Measurements from ENCODE around the gene SLC1A1.

The SLC1A1 gene

GRCh38 chr9:4563105-4563504 is 72.8 kb downstream of the SLC1A1 start:
- no peaks in the 10 kb centered on the region for H3K36me3 ChIP-seq (replicated peaks)
- no peaks in the 10 kb centered on the region for H3K9me3 ChIP-seq
- H3K4me3 ChIP-seq, result no peak overlapping the region
- H3K27me3 ChIP-seq (ENCODE audit: low read depth), result no peaks in the 10 kb centered on the region
- in situ Hi-C loops (cut with MboI; ENCODE audit: low sequenced_read_pairs), result no loop called here
- DNase-seq (ENCODE audit: low spot score in 2 of 2), result no peak
- no peaks in the 10 kb centered on the region for H3K4me1 ChIP-seq

- in situ Hi-C loops (cut with MboI; ENCODE audit: low sequenced_read_pairs), result no loop called here
- Histone ChIP-seq H3K4me3 (no peak overlapping the region), H3K27me3 (ENCODE audit: low read depth) (no peaks in the 10 kb centered on the region), H3K4me1 (no peaks in the 10 kb centered on the region), H3K36me3 (replicated peaks) (no peaks in the 10 kb centered on the region), H3K9me3 (no peaks in the 10 kb centered on the region)
- no peak for DNase-seq (ENCODE audit: low spot score in 2 of 2)
These were observed 76.5 kb downstream of the SLC1A1 start for GRCh38 chr9:4566806-4567205.

GRCh38 chr9:4567601-4568000 is 77.3 kb downstream of the SLC1A1 start:
- Histone ChIP-seq H3K9me3 (no peaks in the 10 kb centered on the region), H3K27me3 (ENCODE audit: low read depth) (no peaks in the 10 kb centered on the region), H3K4me3 (no peak overlapping the region), H3K4me1 (no peaks in the 10 kb centered on the region), H3K36me3 (replicated peaks) (no peaks in the 10 kb centered on the region)
- no peak for DNase-seq (ENCODE audit: low spot score in 2 of 2)
- in situ Hi-C loops (cut with MboI; ENCODE audit: low sequenced_read_pairs), result no loop called here

GRCh38 chr9:4569101-4569500 is 78.8 kb downstream of the SLC1A1 start:
- H3K4me3 ChIP-seq, result no peak overlapping the region
- H3K36me3 ChIP-seq (replicated peaks), result no peaks in the 10 kb centered on the region
- no peaks in the 10 kb centered on the region for H3K9me3 ChIP-seq
- DNase-seq (ENCODE audit: low spot score in 2 of 2), result no peak
- H3K4me1 ChIP-seq, result no peaks in the 10 kb centered on the region
- in situ Hi-C loops (cut with MboI; ENCODE audit: low sequenced_read_pairs), result no loop called here
- no peaks in the 10 kb centered on the region for H3K27me3 ChIP-seq (ENCODE audit: low read depth)

GRCh38 chr9:4572184-4572826 is 82.0 kb downstream of the SLC1A1 start:
- Histone ChIP-seq H3K9me3 (no peaks in the 10 kb centered on the region), H3K27me3 (ENCODE audit: low read depth) (no peaks in the 10 kb centered on the region), H3K4me1 (no peaks in the 10 kb centered on the region), H3K4me3 (no peak overlapping the region), H3K36me3 (replicated peaks) (no peaks in the 10 kb centered on the region)
- DNase-seq (ENCODE audit: low spot score in 2 of 2), result no peak
- in situ Hi-C loops (cut with MboI; ENCODE audit: low sequenced_read_pairs), result no loop called here

- no peaks in the 10 kb centered on the region for H3K36me3 ChIP-seq (replicated peaks)
- H3K9me3 ChIP-seq, result no peaks in the 10 kb centered on the region
- no peaks in the 10 kb centered on the region for H3K27me3 ChIP-seq (ENCODE audit: low read depth)
- no peak overlapping the region for H3K4me3 ChIP-seq
- H3K4me1 ChIP-seq, result no peaks in the 10 kb centered on the region
- in situ Hi-C loops (cut with MboI; ENCODE audit: low sequenced_read_pairs), result no loop called here
- DNase-seq (ENCODE audit: low spot score in 2 of 2), result no peak
These were observed 82.9 kb downstream of the SLC1A1 start for GRCh38 chr9:4573176-4573575.

- Histone ChIP-seq H3K9me3 (no peaks in the 10 kb centered on the region), H3K4me1 (no peaks in the 10 kb centered on the region), H3K27me3 (ENCODE audit: low read depth) (no peaks in the 10 kb centered on the region), H3K4me3 (no peak overlapping the region), H3K36me3 (replicated peaks) (no peaks in the 10 kb centered on the region)
- DNase-seq (ENCODE audit: low spot score in 2 of 2), result no peak
- in situ Hi-C loops (cut with MboI; ENCODE audit: low sequenced_read_pairs), result no loop called here
These were observed 83.5 kb downstream of the SLC1A1 start for GRCh38 chr9:4573634-4574389.

GRCh38 chr9:4574657-4575243 is 84.5 kb downstream of the SLC1A1 start:
- Histone ChIP-seq H3K27me3 (ENCODE audit: low read depth) (no peaks in the 10 kb centered on the region), H3K9me3 (no peaks in the 10 kb centered on the region), H3K4me1 (no peaks in the 10 kb centered on the region), H3K36me3 (replicated peaks) (no peaks in the 10 kb centered on the region), H3K4me3 (no peak overlapping the region)
- no peak for DNase-seq (ENCODE audit: low spot score in 2 of 2)
- in situ Hi-C loops (cut with MboI; ENCODE audit: low sequenced_read_pairs), result no loop called here

- Histone ChIP-seq H3K4me1 (peaks cover 4% of the 10 kb centered on the region), H3K27me3 (ENCODE audit: low read depth) (no peaks in the 10 kb centered on the region), H3K36me3 (replicated peaks) (no peaks in the 10 kb centered on the region), H3K9me3 (no peaks in the 10 kb centered on the region), H3K4me3 (no peak overlapping the region)
- no peak for DNase-seq (ENCODE audit: low spot score in 2 of 2)
- in situ Hi-C loops (cut with MboI; ENCODE audit: low sequenced_read_pairs), result no loop called here
These were observed 85.7 kb downstream of the SLC1A1 start for GRCh38 chr9:4575997-4576396.

GRCh38 chr9:4576448-4576847 is 86.2 kb downstream of the SLC1A1 start:
- no peaks in the 10 kb centered on the region for H3K36me3 ChIP-seq (replicated peaks)
- in situ Hi-C loops (cut with MboI; ENCODE audit: low sequenced_read_pairs), result no loop called here
- DNase-seq (ENCODE audit: low spot score in 2 of 2), result no peak
- peaks cover 6% of the 10 kb centered on the region for H3K4me1 ChIP-seq
- H3K27me3 ChIP-seq (ENCODE audit: low read depth), result no peaks in the 10 kb centered on the region
- H3K9me3 ChIP-seq, result no peaks in the 10 kb centered on the region
- no peak overlapping the region for H3K4me3 ChIP-seq

- Histone ChIP-seq H3K9me3 (no peaks in the 10 kb centered on the region), H3K4me1 (peaks cover 18% of the 10 kb centered on the region), H3K27me3 (ENCODE audit: low read depth) (no peaks in the 10 kb centered on the region), H3K36me3 (replicated peaks) (no peaks in the 10 kb centered on the region), H3K4me3 (no peak overlapping the region)
- DNase-seq (ENCODE audit: low spot score in 2 of 2), result no peak
- in situ Hi-C loops (cut with MboI; ENCODE audit: low sequenced_read_pairs), result no loop called here
These were observed 88.7 kb downstream of the SLC1A1 start for GRCh38 chr9:4579001-4579400.

- Histone ChIP-seq H3K27me3 (ENCODE audit: low read depth) (no peaks in the 10 kb centered on the region), H3K4me1 (peaks cover 18% of the 10 kb centered on the region), H3K9me3 (no peaks in the 10 kb centered on the region), H3K36me3 (replicated peaks) (no peaks in the 10 kb centered on the region), H3K4me3 (no peak overlapping the region)
- DNase-seq (ENCODE audit: low spot score in 2 of 2), result peak; percentile 76 to 87
- in situ Hi-C loops (cut with MboI; ENCODE audit: low sequenced_read_pairs), result no loop called here
These were observed 90.9 kb downstream of the SLC1A1 start for GRCh38 chr9:4581035-4581760.

GRCh38 chr9:4581861-4582565 is 91.7 kb downstream of the SLC1A1 start:
- Histone ChIP-seq H3K9me3 (no peaks in the 10 kb centered on the region), H3K4me3 (no peak overlapping the region), H3K4me1 (peaks cover 18% of the 10 kb centered on the region), H3K36me3 (replicated peaks) (no peaks in the 10 kb centered on the region), H3K27me3 (ENCODE audit: low read depth) (no peaks in the 10 kb centered on the region)
- DNase-seq (ENCODE audit: low spot score in 2 of 2), result peak in 1 of 2 experiments; percentile 17
- in situ Hi-C loops (cut with MboI; ENCODE audit: low sequenced_read_pairs), result no loop called here
